Endodermal cell (in vitro differentiated cells): Measurements from ENCODE around the gene CNTNAP4. TPM values are rescaled to one million over a fixed set of nuclear protein-coding genes. Genes with fewer than 3 reads are reported as not detected.

Experiments used
- DNase-seq: peaks from one replicate; pipeline ENCODE4 v3.0.0-alpha.2; 2017
- H3K27ac ChIP-seq: 2 replicates; pipeline ENCODE4 v1.5.1; 2013; ENCODE audit warnings: mild to moderate bottlenecking, low read depth, low read length, moderate library complexity
- H3K27me3 ChIP-seq: 2 replicates; pipeline ENCODE4 v1.6.1; 2013; ENCODE audit warnings: mild to moderate bottlenecking, low read length, moderate library complexity; ENCODE audit not compliant: insufficient read depth, control insufficient read depth, poor library complexity, severe bottlenecking
- H3K36me3 ChIP-seq: 2 replicates; pipeline ENCODE4 v1.7.0; 2013; ENCODE audit warnings: mild to moderate bottlenecking, low read length, moderate library complexity; ENCODE audit not compliant: control insufficient read depth, insufficient read depth
- H3K4me1 ChIP-seq: one replicate; pipeline ENCODE4 v1.7.0; 2013; ENCODE audit warnings: low read length; ENCODE audit not compliant: control insufficient read depth, insufficient read depth
- H3K4me3 ChIP-seq: 2 replicates; pipeline ENCODE4 v1.5.1; 2013; ENCODE audit warnings: mild to moderate bottlenecking, low read length, moderate library complexity
- H3K9ac ChIP-seq: 2 replicates; pipeline ENCODE4 v1.6.1; 2013; ENCODE audit warnings: mild to moderate bottlenecking, low read length, moderate library complexity; ENCODE audit not compliant: poor library complexity, severe bottlenecking; ENCODE audit errors: extremely low read depth
- H3K9me3 ChIP-seq: 2 replicates; pipeline ENCODE4 v1.6.1; 2013; ENCODE audit warnings: mild to moderate bottlenecking, low read length, moderate library complexity; ENCODE audit not compliant: control insufficient read depth
- H3K27ac Mint-ChIP-seq: 2 replicates; pipeline ENCODE4 v1.8.0; 2020; ENCODE audit warnings: mixed read lengths
- H3K27me3 Mint-ChIP-seq: 2 replicates; pipeline ENCODE4 v1.8.0; 2021; ENCODE audit warnings: mild to moderate bottlenecking, mixed read lengths; ENCODE audit not compliant: insufficient read depth
- H3K36me3 Mint-ChIP-seq: 2 replicates; pipeline ENCODE4 v1.8.0; 2020; ENCODE audit warnings: low read depth, mixed read lengths
- H3K4me1 Mint-ChIP-seq: 2 replicates; pipeline ENCODE4 v1.8.0; 2020; ENCODE audit warnings: mixed read lengths
- H3K4me3 Mint-ChIP-seq: 2 replicates; pipeline ENCODE4 v1.8.0; 2020; ENCODE audit warnings: mild to moderate bottlenecking, moderate library complexity, mixed read lengths
- H3K9me3 Mint-ChIP-seq: 2 replicates; pipeline ENCODE4 v1.8.0; 2020; ENCODE audit warnings: mild to moderate bottlenecking, mixed read lengths
- CTCF ChIP-seq: fragments of 200-600 bp; sonication (generic); conservative IDR thresholded peaks from 2 replicates; pipeline ENCODE4 v1.5.0; 2021; ENCODE audit warnings: antibody characterized with exemption, mild to moderate bottlenecking
- WGBS, 2 experiments: methylation state at CpG; one replicate each; pipeline versions ENCODE4 v1.1.5 to v1.1.7; 2013; ENCODE audit warnings: missing lambda C conversion rate in 2 of 2, mixed read lengths in 1 of 2; ENCODE audit not compliant: insufficient coverage in 1 of 2, insufficient read length in 1 of 2; 5-methylcytosine and 5-hydroxymethylcytosine counted together
- total RNA-seq, 2 donors: library from RNA; stranded (reverse); fragmentation: NEBNext Ultra II Directional in 1 of 2; extraction: Animal tissue kit (Norgen Biotek cat#: 25700) in 1 of 2; gene quantifications; 2 replicates in 1 of 2; 3 replicates in 1 of 2; pipeline ENCODE4 v1.2.1, GENCODE V29; 2021

Gene CNTNAP4
- total RNA-seq, 2 donors from 2014 or later: 0.24 to 0.55 TPM

- Histone ChIP-seq H3K4me1 (peaks cover 6% of the 10 kb centered on the region), H3K27ac (no peak overlapping the region), H3K9ac (no peak overlapping the region), H3K4me3 (no peak overlapping the region), H3K27me3 (no peaks in the 10 kb centered on the region), H3K36me3 (no peaks in the 10 kb centered on the region), H3K9me3 (no peaks in the 10 kb centered on the region)
- Mint-ChIP-seq H3K27ac (no peak overlapping the region), H3K27me3 (peaks cover 2% of the 10 kb centered on the region), H3K4me1 (peaks cover 25% of the 10 kb centered on the region), H3K9me3 (no peaks in the 10 kb centered on the region), H3K4me3 (no peak overlapping the region), H3K36me3 (no peaks in the 10 kb centered on the region)
- no peak for TF ChIP-seq CTCF
- DNase-seq: no peak
- WGBS, 2 experiments: 72 to 92% methylated on average over 2 to 3 of the region's 3 CpGs
These were observed 251.9 kb downstream of the CNTNAP4 start for GRCh38 chr16:76529120-76529519.

- Histone ChIP-seq H3K9ac (no peak overlapping the region), H3K27me3 (no peaks in the 10 kb centered on the region), H3K27ac (no peak overlapping the region), H3K4me1 (peaks cover 6% of the 10 kb centered on the region), H3K4me3 (no peak overlapping the region), H3K9me3 (no peaks in the 10 kb centered on the region), H3K36me3 (no peaks in the 10 kb centered on the region)
- no peak for TF ChIP-seq CTCF
- no peak for DNase-seq
- Mint-ChIP-seq H3K27ac (no peak overlapping the region), H3K36me3 (no peaks in the 10 kb centered on the region), H3K9me3 (no peaks in the 10 kb centered on the region), H3K4me1 (peaks cover 25% of the 10 kb centered on the region), H3K27me3 (peaks cover 5% of the 10 kb centered on the region), H3K4me3 (no peak overlapping the region)
- 92 to 100% methylated on average over 4 to 5 of the region's 5 CpGs for WGBS, 2 experiments
These were observed 254.0 kb downstream of the CNTNAP4 start for GRCh38 chr16:76531236-76531635.

- Mint-ChIP-seq H3K27me3 (peaks cover 3% of the 10 kb centered on the region), H3K4me1 (peaks cover 25% of the 10 kb centered on the region), H3K27ac (peak overlapping the region; percentile 56), H3K9me3 (no peaks in the 10 kb centered on the region), H3K36me3 (no peaks in the 10 kb centered on the region), H3K4me3 (peak overlapping the region; percentile 7)
- Histone ChIP-seq H3K4me1 (peaks cover 6% of the 10 kb centered on the region), H3K27ac (no peak overlapping the region), H3K4me3 (peak overlapping the region; percentile 47), H3K27me3 (no peaks in the 10 kb centered on the region), H3K9ac (no peak overlapping the region), H3K9me3 (no peaks in the 10 kb centered on the region), H3K36me3 (no peaks in the 10 kb centered on the region)
- no peak for TF ChIP-seq CTCF
- DNase-seq: no peak
- WGBS, 2 experiments: 68 to 84% methylated on average over 3 to 5 of the region's 5 CpGs
These were observed 255.2 kb downstream of the CNTNAP4 start for GRCh38 chr16:76532188-76532973.
